ENCODE results near the gene TMEM151B. TPM values are rescaled to one million over a fixed set of nuclear protein-coding genes. Genes with fewer than 3 reads are reported as not detected.

The TMEM151B gene
- total and polyA plus RNA-seq, 9 of the 15 experiments (the other 6 are each of a cell fraction or from before 2014, with no cell fraction given), result not detected

- TF ChIP-seq NRF1 (conservative IDR thresholded peaks at IDR 0.05 in 1 of 2, IDR thresholded peaks at IDR 0.05 in 1 of 2) (no peak), HMGN3 (IDR thresholded peaks at IDR 0.05; ENCODE audit: borderline replicate concordance, extremely low read depth, insufficient read length, low read depth, low read length) (peak; percentile 45), TGIF2 (CRISPR knock-in tag; IDR thresholded peaks at IDR 0.05) (peak; percentile 52; the same call in 1 of the 2 replicates), ZNF217 (CRISPR knock-in tag; IDR thresholded peaks at IDR 0.05) (no peak), ETV5 (CRISPR knock-in tag; IDR thresholded peaks at IDR 0.05; ENCODE audit: low read depth) (no peak), CAMTA2 (CRISPR knock-in tag; conservative IDR thresholded peaks at IDR 0.05) (0 out of 2 replicates have a peak, but pooled peaks have one; percentile 42), ZNF655 (CRISPR knock-in tag; IDR thresholded peaks at IDR 0.05) (no peak), POLR2AphosphoS2 (IDR thresholded peaks at IDR 0.05; ENCODE audit: low read length) (peak; percentile 97), CBX1 (IDR thresholded peaks at IDR 0.05; ENCODE audit: low read depth) (peak; percentile 45; the same call in 1 of the 2 replicates), SMAD1 (IDR thresholded peaks at IDR 0.05; ENCODE audit: low read depth, low read length, partially characterized antibody) (peak; percentile 20), ZNF551 (CRISPR knock-in tag; IDR thresholded peaks at IDR 0.05) (peak; percentile 13; the same call in 1 of the 2 replicates), PHTF2 (CRISPR knock-in tag; IDR thresholded peaks at IDR 0.05) (peak; percentile 84), ZFPM2 (CRISPR knock-in tag; IDR thresholded peaks at IDR 0.05) (0 out of 2 replicates have a peak, but pooled peaks have one; percentile 3), POLR2AphosphoS5 (IDR thresholded peaks at IDR 0.05; ENCODE audit: control insufficient read depth, insufficient read depth, low read depth, low read length) (peak; percentile 87), SMAD2 (IDR thresholded peaks at IDR 0.05; ENCODE audit: low read depth, low read length) (no peak), ZNF431 (CRISPR knock-in tag; IDR thresholded peaks at IDR 0.05) (no peak), ZNF140 (CRISPR knock-in tag; IDR thresholded peaks at IDR 0.05) (no peak), POLR2B (IDR thresholded peaks at IDR 0.05; ENCODE audit: low read depth, partially characterized antibody) (peak; percentile 86), ERF (CRISPR knock-in tag; IDR thresholded peaks at IDR 0.05) (peak; percentile 50; the same call in 1 of the 2 replicates), ZC3H11A (IDR thresholded peaks at IDR 0.05; ENCODE audit: low read depth, low read length) (0 out of 2 replicates have a peak, but pooled peaks have one; percentile 32), STAT5A (IDR thresholded peaks at IDR 0.05; ENCODE audit: borderline replicate concordance, low read length) (peak; percentile 3; the same call in 1 of the 2 replicates), HMGXB4 (CRISPR knock-in tag; IDR thresholded peaks at IDR 0.05) (peak; percentile 91; the same call in 1 of the 2 replicates)
- TF ChIP-seq, protein P1, sequence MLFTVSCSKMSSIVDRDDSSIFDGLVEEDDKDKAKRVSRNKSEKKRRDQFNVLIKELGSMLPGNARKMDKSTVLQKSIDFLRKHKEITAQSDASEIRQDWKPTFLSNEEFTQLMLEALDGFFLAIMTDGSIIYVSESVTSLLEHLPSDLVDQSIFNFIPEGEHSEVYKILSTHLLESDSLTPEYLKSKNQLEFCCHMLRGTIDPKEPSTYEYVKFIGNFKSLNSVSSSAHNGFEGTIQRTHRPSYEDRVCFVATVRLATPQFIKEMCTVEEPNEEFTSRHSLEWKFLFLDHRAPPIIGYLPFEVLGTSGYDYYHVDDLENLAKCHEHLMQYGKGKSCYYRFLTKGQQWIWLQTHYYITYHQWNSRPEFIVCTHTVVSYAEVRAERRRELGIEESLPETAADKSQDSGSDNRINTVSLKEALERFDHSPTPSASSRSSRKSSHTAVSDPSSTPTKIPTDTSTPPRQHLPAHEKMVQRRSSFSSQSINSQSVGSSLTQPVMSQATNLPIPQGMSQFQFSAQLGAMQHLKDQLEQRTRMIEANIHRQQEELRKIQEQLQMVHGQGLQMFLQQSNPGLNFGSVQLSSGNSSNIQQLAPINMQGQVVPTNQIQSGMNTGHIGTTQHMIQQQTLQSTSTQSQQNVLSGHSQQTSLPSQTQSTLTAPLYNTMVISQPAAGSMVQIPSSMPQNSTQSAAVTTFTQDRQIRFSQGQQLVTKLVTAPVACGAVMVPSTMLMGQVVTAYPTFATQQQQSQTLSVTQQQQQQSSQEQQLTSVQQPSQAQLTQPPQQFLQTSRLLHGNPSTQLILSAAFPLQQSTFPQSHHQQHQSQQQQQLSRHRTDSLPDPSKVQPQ (CRISPR knock-in tag; IDR thresholded peaks at IDR 0.05; ENCODE audit: borderline replicate concordance), result no peak
Measured at GRCh38 chr6:44254191-44255104, 15.8 kb upstream of the TMEM151B start (continued).

All from K562 (cell line).